Choroid plexus epithelial cell (primary cell): ENCODE data around the gene EFNB2.

Experiments used
- DNase-seq: peaks from one replicate; pipeline ENCODE4 v3.0.0-alpha.2; 2010; ENCODE audit warnings: low read depth
- H3K4me3 ChIP-seq: 2 replicates; pipeline ENCODE4 v1.5.1; 2011; ENCODE audit warnings: low read depth, mild to moderate bottlenecking, control low read depth, low read length, moderate library complexity
- TF ChIP-seq, protein P1 (sequence below): conservative IDR thresholded peaks from 2 replicates; pipeline ENCODE4 v1.5.1; 2011; ENCODE audit warnings: low read depth, mild to moderate bottlenecking, control low read depth, inconsistent platforms, low read length, moderate library complexity

Gene EFNB2

GRCh38 chr13:106534639-106535551 is 567 bp downstream of the EFNB2 start:
- TF ChIP-seq, protein P1, sequence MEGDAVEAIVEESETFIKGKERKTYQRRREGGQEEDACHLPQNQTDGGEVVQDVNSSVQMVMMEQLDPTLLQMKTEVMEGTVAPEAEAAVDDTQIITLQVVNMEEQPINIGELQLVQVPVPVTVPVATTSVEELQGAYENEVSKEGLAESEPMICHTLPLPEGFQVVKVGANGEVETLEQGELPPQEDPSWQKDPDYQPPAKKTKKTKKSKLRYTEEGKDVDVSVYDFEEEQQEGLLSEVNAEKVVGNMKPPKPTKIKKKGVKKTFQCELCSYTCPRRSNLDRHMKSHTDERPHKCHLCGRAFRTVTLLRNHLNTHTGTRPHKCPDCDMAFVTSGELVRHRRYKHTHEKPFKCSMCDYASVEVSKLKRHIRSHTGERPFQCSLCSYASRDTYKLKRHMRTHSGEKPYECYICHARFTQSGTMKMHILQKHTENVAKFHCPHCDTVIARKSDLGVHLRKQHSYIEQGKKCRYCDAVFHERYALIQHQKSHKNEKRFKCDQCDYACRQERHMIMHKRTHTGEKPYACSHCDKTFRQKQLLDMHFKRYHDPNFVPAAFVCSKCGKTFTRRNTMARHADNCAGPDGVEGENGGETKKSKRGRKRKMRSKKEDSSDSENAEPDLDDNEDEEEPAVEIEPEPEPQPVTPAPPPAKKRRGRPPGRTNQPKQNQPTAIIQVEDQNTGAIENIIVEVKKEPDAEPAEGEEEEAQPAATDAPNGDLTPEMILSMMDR = no peak
- H3K4me3 ChIP-seq = peak overlapping the region; percentile 87
- peak; percentile 42 for DNase-seq

DNA sequence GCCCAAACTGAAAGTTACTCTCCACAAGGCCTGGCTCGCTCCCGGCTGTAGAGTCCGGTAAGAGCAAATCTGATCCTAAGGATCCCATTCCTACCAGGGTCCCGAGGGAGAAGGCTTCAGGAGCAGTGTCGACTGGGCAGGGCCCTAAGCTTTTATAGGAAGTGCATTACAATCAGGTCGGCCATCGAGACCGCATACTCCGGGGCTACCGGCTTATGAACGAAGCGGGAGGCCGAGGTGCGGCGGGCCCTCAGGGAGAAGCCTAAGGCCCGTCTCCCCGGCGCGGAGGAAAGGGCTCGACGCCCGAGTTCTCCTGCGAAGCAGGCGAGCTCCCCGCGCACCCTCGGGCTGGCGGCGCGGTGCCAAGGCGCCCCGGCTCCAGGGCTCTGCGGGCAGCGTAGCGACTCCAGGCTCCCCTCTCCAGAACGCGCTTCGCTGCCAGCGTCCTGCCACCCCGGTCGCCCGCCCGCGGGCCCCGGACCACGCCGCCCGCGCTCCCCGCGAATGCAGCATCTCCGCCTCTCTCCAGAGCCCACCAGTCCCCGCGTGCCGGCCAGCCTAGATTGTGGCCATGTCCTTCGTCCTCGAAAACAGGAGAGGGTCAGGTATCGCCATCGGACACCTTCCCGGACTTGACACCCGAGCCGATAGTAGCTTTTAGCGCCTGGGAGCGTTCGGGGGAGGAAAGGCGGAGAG is 1.4 kb downstream of the EFNB2 start:
- peak; percentile 82 for DNase-seq
- H3K4me3 ChIP-seq = peak overlapping the region; percentile 87

GRCh38 chr13:106533101-106533942 is 2.1 kb downstream of the EFNB2 start:
- TF ChIP-seq, protein P1 = peak; percentile 39
- peak; percentile 89 for DNase-seq
- peak overlapping the region; percentile 87 for H3K4me3 ChIP-seq

More for the DNA sequence above, 1.4 kb downstream of the EFNB2 start:
- TF ChIP-seq, protein P1 = peak; percentile 38

GRCh38 chr13:106532111-106532929 is 3.1 kb downstream of the EFNB2 start:
- TF ChIP-seq, protein P1 = no peak
- peak overlapping the region; percentile 87 for H3K4me3 ChIP-seq
- peak; percentile 58 for DNase-seq

DNA sequence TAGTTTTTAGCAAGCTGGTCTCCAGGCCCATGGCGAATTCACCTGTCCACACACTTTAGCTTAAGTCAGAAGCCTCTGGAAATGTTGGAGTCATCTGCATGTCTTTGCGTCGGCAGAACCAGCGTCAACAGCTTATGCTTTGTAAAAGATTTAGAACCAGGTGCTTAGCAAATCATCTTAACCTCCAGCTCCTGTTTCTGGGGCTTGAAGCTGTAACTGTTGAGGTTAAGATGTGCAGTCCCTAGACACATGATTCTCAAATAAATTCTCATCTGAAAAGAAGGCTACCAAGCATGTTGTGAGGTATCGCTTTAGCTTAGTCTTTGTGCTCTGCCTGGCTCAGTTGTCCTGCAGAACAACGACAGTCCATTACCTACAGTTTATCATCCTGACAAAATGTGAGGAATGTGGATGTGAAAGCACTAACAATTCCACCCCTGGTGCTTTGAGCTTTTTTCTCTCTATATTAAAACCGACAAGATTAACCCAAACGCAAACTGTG is 4.4 kb downstream of the EFNB2 start:
- TF ChIP-seq, protein P1 = no peak
- peak; percentile 44 for DNase-seq
- peak overlapping the region; percentile 87 for H3K4me3 ChIP-seq
